ENCODE measurements around the gene BARX1.

DNA sequence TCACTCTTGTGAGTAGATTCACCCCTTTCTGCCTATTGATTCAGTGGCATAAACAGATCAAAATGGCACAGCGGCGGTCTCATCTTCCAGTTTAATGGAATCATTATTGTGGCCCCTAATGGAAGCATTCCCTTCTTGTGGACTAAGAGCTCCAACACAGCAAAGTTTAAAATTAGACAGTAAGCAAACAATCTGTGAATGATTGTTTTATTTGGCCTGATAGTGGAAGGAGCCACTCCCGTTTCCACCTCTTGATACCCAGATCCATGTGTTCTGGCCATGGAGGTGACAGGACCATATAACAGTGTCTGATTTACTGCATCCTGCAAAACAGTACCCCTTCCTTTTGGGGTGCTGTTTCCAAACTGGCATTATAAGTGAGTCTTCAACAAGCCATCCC lies 41.2 kb upstream of the BARX1 start:
- TF ChIP-seq, protein P1, sequence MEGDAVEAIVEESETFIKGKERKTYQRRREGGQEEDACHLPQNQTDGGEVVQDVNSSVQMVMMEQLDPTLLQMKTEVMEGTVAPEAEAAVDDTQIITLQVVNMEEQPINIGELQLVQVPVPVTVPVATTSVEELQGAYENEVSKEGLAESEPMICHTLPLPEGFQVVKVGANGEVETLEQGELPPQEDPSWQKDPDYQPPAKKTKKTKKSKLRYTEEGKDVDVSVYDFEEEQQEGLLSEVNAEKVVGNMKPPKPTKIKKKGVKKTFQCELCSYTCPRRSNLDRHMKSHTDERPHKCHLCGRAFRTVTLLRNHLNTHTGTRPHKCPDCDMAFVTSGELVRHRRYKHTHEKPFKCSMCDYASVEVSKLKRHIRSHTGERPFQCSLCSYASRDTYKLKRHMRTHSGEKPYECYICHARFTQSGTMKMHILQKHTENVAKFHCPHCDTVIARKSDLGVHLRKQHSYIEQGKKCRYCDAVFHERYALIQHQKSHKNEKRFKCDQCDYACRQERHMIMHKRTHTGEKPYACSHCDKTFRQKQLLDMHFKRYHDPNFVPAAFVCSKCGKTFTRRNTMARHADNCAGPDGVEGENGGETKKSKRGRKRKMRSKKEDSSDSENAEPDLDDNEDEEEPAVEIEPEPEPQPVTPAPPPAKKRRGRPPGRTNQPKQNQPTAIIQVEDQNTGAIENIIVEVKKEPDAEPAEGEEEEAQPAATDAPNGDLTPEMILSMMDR (IDR thresholded peaks at IDR 0.05; ENCODE audit: low read length): no peak
- TF ChIP-seq EZH2 (optimal IDR thresholded peaks at IDR 0.05; ENCODE audit: low read depth, low read length) (no peak), EZH2phosphoT487 (IDR thresholded peaks at IDR 0.05; ENCODE audit: low read length) (no peak)
